GM12865 (cell line): Measurements from ENCODE around the gene MSX2.

Experiments
- DNase-seq: peaks from one replicate; pipeline ENCODE4 v3.0.0; 2010; ENCODE audit warnings: low read depth
- H3K4me3 ChIP-seq: 2 replicates; pipeline ENCODE4 v1.5.1; 2011; ENCODE audit warnings: mild to moderate bottlenecking, low read depth, low read length, control low read depth
- CTCF ChIP-seq: IDR thresholded peaks from 2 replicates; pipeline ENCODE4 v1.5.1; 2011; ENCODE audit warnings: low read length, control low read depth, low read depth, inconsistent platforms; ENCODE audit not compliant: insufficient read depth; ENCODE audit errors: missing control alignments

Gene MSX2

GRCh38 chr5:174727794-174728680, 3.7 kb downstream of the MSX2 start:
- no peak overlapping the region for H3K4me3 ChIP-seq
- no peak for DNase-seq
- no peak for TF ChIP-seq CTCF

GRCh38 chr5:174729075-174729680, 4.8 kb downstream of the MSX2 start:
- TF ChIP-seq CTCF, result no peak
- H3K4me3 ChIP-seq, result no peak overlapping the region
- DNase-seq, result no peak

GRCh38 chr5:174731214-174732035, 7.0 kb downstream of the MSX2 start:
- no peak overlapping the region for H3K4me3 ChIP-seq
- TF ChIP-seq CTCF, result no peak
- no peak for DNase-seq

DNA sequence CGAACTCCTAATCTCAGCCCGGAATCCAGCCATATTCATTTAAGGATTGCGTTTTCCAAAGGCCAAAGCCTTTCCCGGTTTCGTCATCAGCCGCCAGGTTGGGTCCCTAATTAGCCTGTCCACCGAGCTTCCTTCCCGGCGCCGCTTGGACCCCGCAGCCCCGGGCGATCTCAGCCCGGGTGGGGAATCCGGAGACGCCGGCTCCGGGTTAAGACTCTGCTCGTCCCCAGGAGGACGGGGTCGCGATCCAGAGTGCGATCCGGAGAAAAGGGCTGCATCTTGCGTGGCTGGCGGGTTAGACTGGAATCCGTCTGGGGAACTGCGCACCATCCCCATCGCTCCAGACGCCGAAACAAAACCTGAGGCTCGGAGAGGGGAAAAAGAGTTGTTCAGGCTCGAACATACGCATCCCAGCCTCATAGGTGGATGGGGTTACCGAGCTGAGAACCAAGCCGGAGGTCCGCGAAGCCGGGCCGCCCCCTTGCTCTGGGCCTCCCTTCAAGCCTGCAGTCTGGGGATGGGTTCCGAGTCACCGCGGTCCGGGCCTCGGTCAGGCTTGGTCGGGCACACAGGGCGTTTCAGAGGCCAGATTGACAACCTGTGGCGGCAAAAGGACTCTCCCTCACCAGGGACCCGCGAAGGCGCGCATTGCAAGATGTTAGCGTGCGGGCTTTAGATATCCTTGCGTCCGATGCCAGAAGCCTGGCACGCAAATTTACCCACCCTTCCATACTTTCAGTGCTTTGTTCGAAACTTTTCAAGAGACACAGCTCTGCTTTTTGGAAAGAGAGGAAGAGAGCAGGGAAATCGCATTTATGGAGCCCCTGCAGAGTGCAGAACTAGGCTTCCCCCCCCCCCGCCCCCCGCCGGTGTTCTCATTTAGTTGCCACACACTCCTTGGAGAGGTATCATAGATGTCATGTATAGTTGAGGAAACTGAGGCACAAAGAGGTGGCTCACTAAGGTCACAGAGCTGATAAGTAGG, 7.9 kb downstream of the MSX2 start:
- no peak for TF ChIP-seq CTCF
- DNase-seq, result no peak
- H3K4me3 ChIP-seq, result no peak overlapping the region

- TF ChIP-seq CTCF, result no peak
- DNase-seq, result no peak
- no peak overlapping the region for H3K4me3 ChIP-seq
These were observed 8.8 kb downstream of the MSX2 start for GRCh38 chr5:174733091-174733690.

DNA sequence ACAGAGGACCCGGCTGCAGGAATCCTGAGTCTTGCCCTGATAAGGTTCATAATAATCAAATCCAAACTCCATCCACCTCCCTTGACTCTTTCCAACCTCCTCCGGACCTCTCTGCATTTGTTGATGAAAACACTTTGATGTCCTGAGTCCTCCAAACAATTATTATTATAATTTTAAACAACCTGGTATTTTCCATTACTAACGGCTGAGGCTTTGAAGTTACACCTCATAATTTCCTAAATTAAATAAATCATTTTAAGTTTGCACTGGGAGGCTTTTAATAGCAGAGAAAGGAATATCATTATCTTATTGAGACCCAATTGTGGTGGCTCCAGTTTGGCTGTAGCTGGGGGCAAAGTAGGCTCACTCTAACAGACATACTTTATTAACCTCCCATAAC, 9.5 kb downstream of the MSX2 start:
- H3K4me3 ChIP-seq, result no peak overlapping the region
- no peak for DNase-seq
- no peak for TF ChIP-seq CTCF
